ENCODE results near the gene CXXC5. TPM values are rescaled to one million over a fixed set of nuclear protein-coding genes. Genes with fewer than 3 reads are reported as not detected.

CXXC5 gene
- total RNA-seq, 1 experiment from 2014 or later: 92.3 TPM

GRCh38 chr5:139705191-139705590, 57.0 kb downstream of the CXXC5 start:
- intact Hi-C loops (cut with micrococcal nuclease; ENCODE audit: unreplicated experiment): no loop called here
- no peak overlapping the region for H3K4me3 Mint-ChIP-seq (ENCODE audit: unreplicated experiment)
- no peaks in the 10 kb centered on the region for H3K36me3 ChIP-seq (ENCODE audit: control insufficient read depth, insufficient read depth, low read length)
- CTCF ChIA-PET: no interaction called here
- BruUV-seq (replicated peaks): no TSS peak
- H3K4me1 Mint-ChIP-seq (ENCODE audit: low read depth, unreplicated experiment): peaks cover 41% of the 10 kb centered on the region
- H3K27me3 ChIP-seq (replicated peaks; ENCODE audit: control insufficient read depth, insufficient read depth, low read length): no peaks in the 10 kb centered on the region
- peaks cover 29% of the 10 kb centered on the region for H3K36me3 Mint-ChIP-seq (ENCODE audit: insufficient read depth, unreplicated experiment)
- no peaks in the 10 kb centered on the region for H3K27me3 Mint-ChIP-seq (ENCODE audit: insufficient read depth, unreplicated experiment)
- POLR2A ChIA-PET: no interaction called here
- no peak for DNase-seq
- no peak overlapping the region for H3K27ac Mint-ChIP-seq (ENCODE audit: unreplicated experiment)
- no peaks in the 10 kb centered on the region for H3K9me3 Mint-ChIP-seq (ENCODE audit: unreplicated experiment)
- H3K4me3 ChIP-seq (ENCODE audit: low read depth, low read length): no peak overlapping the region
- TF ChIP-seq CTCF (IDR thresholded peaks at IDR 0.05; ENCODE audit: insufficient read depth in 1 of 2, low read depth in 1 of 2, low read length in 1 of 2, severe bottlenecking in 1 of 2, unreplicated experiment in 1 of 2): no peak
- H3K4me1 ChIP-seq: peaks cover 56% of the 10 kb centered on the region
- H3K9me3 ChIP-seq: no peaks in the 10 kb centered on the region

DNA sequence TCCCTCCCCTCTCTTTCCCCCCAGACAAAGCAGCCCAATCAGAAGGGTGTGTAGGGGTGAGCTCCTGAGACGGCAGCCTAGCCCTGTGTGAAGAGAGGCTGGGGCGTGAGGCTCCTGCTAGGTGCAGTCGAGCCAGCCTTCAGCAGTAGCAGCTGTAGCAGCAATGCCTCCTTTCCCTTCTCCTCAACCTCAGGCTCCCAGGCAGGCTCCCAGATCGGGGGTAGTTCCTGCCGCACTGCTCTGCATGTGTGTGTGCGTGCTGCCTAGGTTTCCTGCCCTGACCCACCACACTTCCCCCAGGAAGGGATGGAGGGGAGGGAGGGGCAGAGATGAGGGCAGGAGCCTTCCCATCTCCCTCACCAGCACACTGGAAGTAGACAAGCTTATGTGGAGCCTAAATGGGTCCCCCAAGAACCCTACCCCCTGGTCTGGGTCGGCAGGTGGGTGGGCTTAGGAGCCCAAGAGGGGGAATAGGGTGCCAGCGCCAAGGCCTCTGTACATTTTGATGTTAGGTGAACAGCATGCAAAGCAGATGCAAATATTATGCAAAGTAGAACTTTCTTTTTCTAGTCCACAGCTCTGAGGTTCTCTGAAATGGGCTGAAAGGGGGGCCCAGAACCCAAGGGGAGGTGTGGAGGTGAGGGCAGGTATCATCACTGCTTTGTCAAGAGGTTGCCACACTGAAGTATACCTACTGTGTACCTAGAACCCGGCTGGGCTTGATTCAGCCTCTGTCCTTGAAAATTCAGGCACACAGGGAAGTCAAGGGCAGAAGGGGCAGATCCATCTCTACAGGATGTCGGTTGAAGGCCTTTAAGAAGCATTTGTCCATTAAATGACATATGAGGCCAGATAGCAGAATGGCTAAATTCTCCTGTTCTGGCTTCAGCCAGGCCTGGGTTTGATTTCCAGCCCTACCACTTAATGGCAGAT, 57.8 kb downstream of the CXXC5 start:
- no peak overlapping the region for H3K4me3 ChIP-seq (ENCODE audit: low read depth, low read length)
- CTCF ChIA-PET: no interaction called here
- no peaks in the 10 kb centered on the region for H3K36me3 ChIP-seq (ENCODE audit: control insufficient read depth, insufficient read depth, low read length)
- no peak for TF ChIP-seq CTCF (IDR thresholded peaks at IDR 0.05; ENCODE audit: insufficient read depth in 1 of 2, low read depth in 1 of 2, low read length in 1 of 2, severe bottlenecking in 1 of 2, unreplicated experiment in 1 of 2)
- H3K4me1 ChIP-seq: peaks cover 49% of the 10 kb centered on the region
- DNase-seq: no peak
- no TSS peak for BruUV-seq (replicated peaks)
- H3K4me3 Mint-ChIP-seq (ENCODE audit: unreplicated experiment): no peak overlapping the region
- intact Hi-C loops (cut with micrococcal nuclease; ENCODE audit: unreplicated experiment): no loop called here
- H3K27me3 ChIP-seq (replicated peaks; ENCODE audit: control insufficient read depth, insufficient read depth, low read length): no peaks in the 10 kb centered on the region
- peaks cover 25% of the 10 kb centered on the region for H3K36me3 Mint-ChIP-seq (ENCODE audit: insufficient read depth, unreplicated experiment)
- peaks cover 41% of the 10 kb centered on the region for H3K4me1 Mint-ChIP-seq (ENCODE audit: low read depth, unreplicated experiment)
- no peaks in the 10 kb centered on the region for H3K27me3 Mint-ChIP-seq (ENCODE audit: insufficient read depth, unreplicated experiment)
- POLR2A ChIA-PET: interaction anchor here (0.5 kb wide), 1 partner anchor 23 kb away, joined by 3 read pairs; no protein-coding TSS in a partner anchor
- no peaks in the 10 kb centered on the region for H3K9me3 ChIP-seq
- H3K9me3 Mint-ChIP-seq (ENCODE audit: unreplicated experiment): no peaks in the 10 kb centered on the region
- H3K27ac Mint-ChIP-seq (ENCODE audit: unreplicated experiment): no peak overlapping the region

GRCh38 chr5:139707445-139708003, 59.4 kb downstream of the CXXC5 start:
- Mint-ChIP-seq H3K36me3 (ENCODE audit: insufficient read depth, unreplicated experiment) (peaks cover 15% of the 10 kb centered on the region), H3K9me3 (ENCODE audit: unreplicated experiment) (no peaks in the 10 kb centered on the region), H3K27me3 (ENCODE audit: insufficient read depth, unreplicated experiment) (no peaks in the 10 kb centered on the region), H3K27ac (ENCODE audit: unreplicated experiment) (peak overlapping the region; percentile 80), H3K4me3 (ENCODE audit: unreplicated experiment) (peak overlapping the region; percentile 28), H3K4me1 (ENCODE audit: low read depth, unreplicated experiment) (peaks cover 28% of the 10 kb centered on the region)
- no peak for TF ChIP-seq CTCF (IDR thresholded peaks at IDR 0.05; ENCODE audit: insufficient read depth in 1 of 2, low read depth in 1 of 2, low read length in 1 of 2, severe bottlenecking in 1 of 2, unreplicated experiment in 1 of 2)
- H3K4me3 ChIP-seq (ENCODE audit: low read depth, low read length): no peak overlapping the region
- H3K36me3 ChIP-seq (ENCODE audit: control insufficient read depth, insufficient read depth, low read length): no peaks in the 10 kb centered on the region
- peak; percentile 38 to 75 for DNase-seq
- no peaks in the 10 kb centered on the region for H3K9me3 ChIP-seq
- peaks cover 40% of the 10 kb centered on the region for H3K4me1 ChIP-seq
- no TSS peak for BruUV-seq (replicated peaks)
- POLR2A ChIA-PET: interaction anchor here (0.6 kb wide), 1 partner anchor 11 kb away, joined by 4 read pairs; no protein-coding TSS in a partner anchor
- intact Hi-C loops (cut with micrococcal nuclease; ENCODE audit: unreplicated experiment): no loop called here
- CTCF ChIA-PET: interaction anchor here (0.6 to 0.9 kb wide), 2 partner anchors 18 to 115 kb away, joined by 3 to 6 read pairs; no protein-coding TSS in a partner anchor
- no peaks in the 10 kb centered on the region for H3K27me3 ChIP-seq (replicated peaks; ENCODE audit: control insufficient read depth, insufficient read depth, low read length)

All from Caco-2 (cell line).